Stimulated activated CD8-positive, alpha-beta memory T cell treated with anti-CD3 and anti-CD28 coated beads, Interleukin-15, amount 100 ng/mL, for 4 hours (primary cell): ENCODE data around the gene SEPTIN2.
A peak's percentile ranks its signal among the peaks of the same experiment; 100 is the strongest.
"Not testable (repeated sequence)": the region's sequence is repeated elsewhere in the genome, so short reads cannot be mapped to it uniquely, and the experiment has no call there.

Experiments
- DNase-seq, 2 donors: peaks; one replicate each; pipeline ENCODE4 v3.0.0-alpha.2; 2020; ENCODE audit warnings: low read depth in 2 of 2

The SEPTIN2 gene

GRCh38 chr2:241350878-241351639, 35.3 kb downstream of the SEPTIN2 start:
- no peak for DNase-seq

- DNase-seq, result no peak
These were observed 35.9 kb downstream of the SEPTIN2 start for GRCh38 chr2:241351640-241352031.

- no peak for DNase-seq
These were observed 36.5 kb downstream of the SEPTIN2 start for GRCh38 chr2:241352227-241352626.

GRCh38 chr2:241354668-241355658, 39.2 kb downstream of the SEPTIN2 start:
- DNase-seq, result peak; percentile 26 to 47

GRCh38 chr2:241355983-241356870, 40.5 kb downstream of the SEPTIN2 start, which contains the start of gene FARP2:
Gene FARP2, plus strand, starts transcription at chr2:241356285. Its CDS starts 16,823 bp downstream, at chr2:241373108.
- peak; percentile 95 to 97 for DNase-seq

- DNase-seq, result no peak
These were observed 41.1 kb downstream of the SEPTIN2 start for GRCh38 chr2:241356871-241357260.

GRCh38 chr2:241357531-241357930, 41.8 kb downstream of the SEPTIN2 start:
- DNase-seq, result no peak

GRCh38 chr2:241358470-241358869, 42.7 kb downstream of the SEPTIN2 start:
- DNase-seq, result no peak

- no peak for DNase-seq
These were observed 43.8 kb downstream of the SEPTIN2 start for GRCh38 chr2:241359481-241360045.

- DNase-seq, result no peak
These were observed 47.7 kb downstream of the SEPTIN2 start for GRCh38 chr2:241363426-241363825.

- no peak for DNase-seq
These were observed 49.1 kb downstream of the SEPTIN2 start for GRCh38 chr2:241364781-241365180.

- no peak for DNase-seq
These were observed 51.0 kb downstream of the SEPTIN2 start for GRCh38 chr2:241366678-241367077.

GRCh38 chr2:241368643-241369042, 52.9 kb downstream of the SEPTIN2 start:
- no peak for DNase-seq

GRCh38 chr2:241372361-241372992, 56.8 kb downstream of the SEPTIN2 start:
- DNase-seq, result no peak

GRCh38 chr2:241373446-241373845, 57.7 kb downstream of the SEPTIN2 start:
- DNase-seq, result no peak

GRCh38 chr2:241373906-241374305, 58.2 kb downstream of the SEPTIN2 start:
- DNase-seq, result not testable (repeated sequence)

GRCh38 chr2:241375300-241375699, 59.6 kb downstream of the SEPTIN2 start:
- DNase-seq, result no peak

- DNase-seq, result no peak
These were observed 61.1 kb downstream of the SEPTIN2 start for GRCh38 chr2:241376808-241377207.

GRCh38 chr2:241378816-241379215, 63.1 kb downstream of the SEPTIN2 start:
- DNase-seq, result no peak
